Stimulated activated CD8-positive, alpha-beta memory T cell treated with anti-CD3 and anti-CD28 coated beads, Interleukin-12 subunit alpha, Interleukin-12 subunit beta, amount 100 ng/mL, for 1 hour (primary cell): ENCODE data around the gene IFT27.
"Not testable (repeated sequence)": the region's sequence is repeated elsewhere in the genome, so short reads cannot be mapped to it uniquely, and the experiment has no call there.

Source experiments
- DNase-seq: peaks from one replicate; pipeline ENCODE4 v3.0.0-alpha.2; 2020; ENCODE audit warnings: low read depth

IFT27 gene

GRCh38 chr22:36743591-36744412 lies 32.1 kb downstream of the IFT27 start:
- DNase-seq: no peak

GRCh38 chr22:36743011-36743410 lies 32.9 kb downstream of the IFT27 start:
- DNase-seq: no peak

- DNase-seq: no peak
These were observed 34.0 kb downstream of the IFT27 start for GRCh38 chr22:36741968-36742367.

DNA sequence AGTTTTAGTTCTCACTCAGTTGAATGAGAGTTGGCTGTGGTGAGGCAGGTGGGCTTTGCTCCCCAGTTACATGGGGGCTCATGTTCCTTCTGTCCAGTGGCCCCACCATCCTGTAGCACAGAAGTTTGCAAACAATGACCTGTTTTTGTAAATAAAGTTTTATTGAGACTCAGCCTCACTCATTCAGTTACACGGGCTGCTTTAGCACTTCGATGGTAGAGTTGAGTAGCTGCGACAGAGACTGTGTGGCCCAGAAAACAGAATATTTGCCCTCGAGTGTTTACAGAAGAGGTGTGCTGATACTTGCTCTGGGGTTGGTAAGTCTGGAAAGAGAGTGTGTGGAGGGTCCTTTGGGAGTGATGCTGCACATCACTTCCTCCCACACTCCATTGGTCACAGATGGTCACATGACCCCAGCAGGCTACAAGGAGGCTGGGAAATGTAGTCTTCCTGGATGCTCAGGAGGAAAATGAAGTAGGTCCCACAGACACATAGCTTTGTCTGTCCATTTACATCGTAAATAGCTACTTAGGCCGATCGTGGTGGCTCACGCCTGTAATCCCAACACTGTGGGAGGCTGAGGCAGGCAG lies 34.6 kb downstream of the IFT27 start:
- no peak for DNase-seq

GRCh38 chr22:36740716-36741115 lies 35.2 kb downstream of the IFT27 start:
- no peak for DNase-seq

- no peak for DNase-seq
These were observed 36.7 kb downstream of the IFT27 start for GRCh38 chr22:36739185-36739584.

DNA sequence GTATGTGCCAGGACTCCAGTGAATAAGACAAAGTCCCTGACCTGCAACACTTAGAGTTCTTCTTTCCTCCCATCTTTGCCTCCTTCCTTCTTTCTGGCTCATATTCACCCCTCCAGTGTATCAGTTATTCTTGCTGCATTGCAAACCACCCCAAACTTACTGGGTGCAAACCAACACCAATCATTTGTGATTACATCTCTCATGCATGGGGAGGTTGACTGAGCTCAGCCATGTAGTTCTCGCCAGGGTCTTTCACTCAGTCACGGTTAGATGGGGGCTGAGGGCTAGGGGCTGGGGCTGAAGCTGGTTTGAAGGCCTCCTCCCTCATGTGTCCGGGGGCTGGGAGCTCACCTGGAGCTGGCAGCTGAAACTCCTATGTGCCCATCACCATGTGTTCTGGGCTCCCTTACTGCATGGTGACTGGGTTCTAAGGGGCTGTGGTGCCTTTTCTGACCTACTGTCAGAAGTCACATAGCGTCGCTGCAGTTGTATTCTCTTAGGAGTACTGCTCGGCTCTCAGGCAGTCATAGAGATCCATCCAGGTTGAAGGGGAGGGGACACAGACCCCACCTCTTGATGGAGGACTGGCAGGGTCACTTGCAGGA lies 37.4 kb downstream of the IFT27 start:
- DNase-seq: no peak

GRCh38 chr22:36737776-36738175 lies 38.1 kb downstream of the IFT27 start:
- no peak for DNase-seq

DNA sequence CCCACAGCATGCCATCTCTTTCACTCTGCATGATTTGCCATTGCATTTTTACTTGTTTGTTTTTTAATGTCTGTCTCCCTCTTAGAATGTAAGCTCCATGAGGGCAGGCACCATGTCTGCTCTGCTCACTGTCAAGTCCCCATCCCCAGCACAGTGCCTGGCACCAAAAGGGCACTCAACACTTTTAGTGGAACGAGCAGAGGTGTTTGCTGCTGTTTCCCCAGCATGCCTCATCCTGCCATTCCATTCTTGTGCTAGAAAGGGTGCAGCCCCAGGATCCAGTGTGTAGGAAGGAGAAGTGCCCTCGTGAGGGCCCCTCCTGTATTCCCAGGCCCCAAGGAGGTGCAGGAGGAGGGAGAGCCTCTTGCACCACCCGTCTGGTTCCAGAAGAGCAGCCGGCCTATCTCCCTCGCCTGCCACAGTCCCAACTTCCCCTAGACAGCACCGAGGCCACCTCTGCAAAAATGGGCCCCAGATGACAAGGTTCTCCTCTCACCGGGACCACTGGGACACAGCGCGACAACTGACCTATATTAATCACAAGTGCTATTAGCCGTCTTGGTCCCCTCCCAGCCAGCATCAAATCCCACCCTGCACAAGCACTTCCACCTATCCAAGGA lies 39.1 kb downstream of the IFT27 start:
- DNase-seq: no peak

- DNase-seq: no peak
These were observed 41.5 kb downstream of the IFT27 start for GRCh38 chr22:36734171-36735058.

- no peak for DNase-seq
These were observed 42.6 kb downstream of the IFT27 start for GRCh38 chr22:36733271-36733670.

DNA sequence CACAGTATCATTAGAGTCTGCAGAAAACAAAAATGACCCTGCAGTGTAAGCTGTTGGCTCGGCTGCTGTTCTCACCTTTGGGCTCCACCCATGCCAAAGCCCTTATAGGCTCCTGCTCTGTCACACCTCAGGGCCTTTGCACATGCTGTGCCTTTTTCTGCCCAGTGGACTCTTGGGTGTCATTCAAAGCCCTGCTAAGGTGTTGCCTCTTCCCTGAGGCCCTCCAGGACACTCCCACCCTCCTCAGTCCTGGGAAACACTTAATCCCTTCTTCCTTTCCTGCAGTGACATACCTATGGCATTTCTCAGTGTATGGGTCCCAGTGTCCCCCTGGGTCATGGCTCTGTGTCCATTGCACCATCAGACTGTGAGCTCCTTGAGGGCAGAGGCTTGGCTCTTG lies 43.3 kb downstream of the IFT27 start:
- no peak for DNase-seq

GRCh38 chr22:36731916-36732315 lies 44.0 kb downstream of the IFT27 start:
- no peak for DNase-seq

DNA sequence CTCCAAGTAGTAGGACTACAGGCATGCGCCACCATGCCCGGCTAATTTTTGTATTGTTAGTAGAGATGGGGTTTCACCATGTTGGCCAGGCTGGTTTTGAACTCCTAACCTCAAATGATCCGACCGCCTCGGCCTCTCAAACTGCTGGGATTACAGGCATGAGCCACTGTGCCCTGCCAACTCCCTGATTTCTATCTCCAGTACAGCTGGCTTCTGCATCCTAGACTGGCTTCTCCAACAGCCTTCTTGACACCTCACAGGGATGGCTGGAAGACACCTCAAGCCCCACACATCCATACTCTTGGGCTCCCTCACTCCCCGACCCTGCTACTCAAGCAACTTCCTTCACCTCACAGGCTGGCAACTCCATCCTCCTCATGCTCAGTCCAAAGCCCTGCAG lies 44.6 kb downstream of the IFT27 start:
- DNase-seq: not testable (repeated sequence)

DNA sequence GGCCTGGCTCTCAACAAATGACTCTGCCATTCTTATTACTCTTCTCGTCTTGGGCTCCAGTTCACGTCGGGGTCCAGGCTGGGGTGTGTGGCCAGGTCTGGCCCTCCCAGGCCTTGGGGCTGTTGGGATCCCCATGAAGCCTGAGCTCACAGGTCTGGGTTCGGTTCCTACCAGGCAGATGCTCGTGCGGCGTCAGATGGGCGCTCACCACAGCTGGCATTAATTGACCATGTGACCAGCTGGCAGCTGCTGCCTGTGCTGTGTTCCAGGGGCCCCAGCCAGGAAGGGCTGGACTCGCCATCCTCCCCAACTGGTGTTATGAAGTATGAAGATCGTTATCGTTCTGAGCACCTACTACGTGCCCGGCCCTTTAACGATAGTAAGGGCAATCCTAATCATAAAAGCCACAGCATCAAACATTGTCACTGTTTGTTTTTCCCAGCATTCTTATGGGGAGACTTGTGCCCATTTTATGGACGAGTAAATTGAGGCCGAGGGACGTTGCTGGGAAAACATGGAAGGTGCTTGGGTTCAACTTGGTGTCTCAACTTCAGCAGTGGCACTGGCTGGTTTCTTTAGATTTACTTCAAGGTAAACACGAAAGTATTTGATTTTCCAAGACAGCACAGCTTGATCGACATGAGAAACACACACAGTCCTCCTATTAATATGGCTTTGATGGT lies 45.6 kb downstream of the IFT27 start:
- no peak for DNase-seq

- no peak for DNase-seq
These were observed 46.6 kb downstream of the IFT27 start for GRCh38 chr22:36729321-36729720.

DNA sequence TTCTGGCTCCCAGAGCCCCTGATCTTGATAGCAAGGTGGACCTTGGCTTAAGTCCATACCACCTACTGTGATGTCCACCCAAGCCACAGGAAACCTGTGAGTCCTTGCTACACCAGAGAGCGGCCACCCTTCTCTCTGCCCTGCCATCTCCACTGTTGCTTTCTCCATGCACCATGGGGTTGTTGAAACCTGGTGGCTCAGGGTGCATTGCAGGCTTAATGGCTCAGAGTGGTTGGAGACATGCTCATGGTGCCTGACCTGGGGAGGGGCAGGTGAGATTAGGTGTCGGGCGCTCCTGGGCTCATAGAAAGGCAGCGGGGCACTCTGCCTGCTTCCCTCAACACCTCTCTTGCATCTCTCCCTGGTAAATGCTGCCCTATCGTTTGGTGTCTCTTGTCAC lies 47.4 kb downstream of the IFT27 start:
- no peak for DNase-seq

- DNase-seq: no peak
These were observed 47.9 kb downstream of the IFT27 start for GRCh38 chr22:36727927-36728488.

- no peak for DNase-seq
These were observed 48.8 kb downstream of the IFT27 start for GRCh38 chr22:36727110-36727509.

GRCh38 chr22:36726007-36726380 lies 49.9 kb downstream of the IFT27 start:
- no peak for DNase-seq

DNA sequence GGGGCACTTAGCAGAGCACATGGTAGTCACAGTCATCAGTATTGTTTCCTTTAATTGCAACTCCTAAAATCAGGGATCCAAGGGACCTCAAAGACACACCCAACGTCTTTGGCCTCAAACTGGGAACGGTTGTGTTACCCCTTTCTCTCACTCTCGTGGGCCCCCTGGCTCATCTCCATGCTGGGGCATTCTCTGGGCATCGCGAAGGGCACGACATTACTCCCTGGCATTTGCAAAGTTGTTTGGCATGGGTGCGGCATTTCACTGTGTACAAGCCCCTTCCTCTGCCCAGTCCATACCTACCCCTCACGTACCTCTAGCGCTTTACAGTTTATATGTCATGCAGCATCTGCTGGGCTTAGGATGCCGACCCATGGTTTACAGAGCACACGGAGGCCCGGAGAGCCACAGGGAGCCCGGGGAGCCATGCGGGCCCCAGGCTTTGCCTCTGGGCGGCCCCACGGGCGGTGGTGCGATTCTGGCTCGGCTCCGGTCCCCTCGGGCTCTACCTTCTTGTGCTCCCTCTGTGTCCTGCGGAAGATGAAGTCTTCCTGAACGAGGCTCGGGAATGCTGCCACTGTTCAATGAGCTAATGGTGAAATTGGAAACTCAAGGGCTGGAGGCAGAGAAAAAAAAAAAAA lies 50.4 kb downstream of the IFT27 start:
- no peak for DNase-seq
